GM19452 (cell line): ENCODE data around the gene USF1.
"Not testable (repeated sequence)": the region's sequence is repeated elsewhere in the genome, so short reads cannot be mapped to it uniquely, and the experiment has no call there.

Experiments
- ATAC-seq: cut with Tn5 transposase; IDR thresholded peaks from one replicate; pipeline ENCODE4 v1.9.1; 2021; ENCODE audit not compliant: unreplicated experiment

Gene USF1

GRCh38 chr1:161048949-161049722 is 3.4 kb upstream of the USF1 start:
- ATAC-seq, result no peak

- no peak for ATAC-seq
Observed at GRCh38 chr1:161047436-161048420, 2.0 kb upstream of the USF1 start.

- ATAC-seq, result peak; percentile 40
Observed at GRCh38 chr1:161046605-161047228, 940 bp upstream of the USF1 start.

- peak; percentile 36 for ATAC-seq
Observed at GRCh38 chr1:161044908-161045735, 655 bp downstream of the USF1 start.

GRCh38 chr1:161044535-161044907 is 1.3 kb downstream of the USF1 start:
- no peak for ATAC-seq

- ATAC-seq, result no peak
Observed at GRCh38 chr1:161039546-161039945, 6.2 kb downstream of the USF1 start.

- ATAC-seq, result no peak
Observed at GRCh38 chr1:161039154-161039545, 6.6 kb downstream of the USF1 start.

- peak; percentile 80 for ATAC-seq
Observed at GRCh38 chr1:161038523-161039153, 7.1 kb downstream of the USF1 start, which contains the start of gene TSTD1. TSS of gene TSTD1 (minus strand) at chr1:161038964. CDS start at chr1:161038889, 75 bp downstream.

GRCh38 chr1:161037661-161038522 is 7.9 kb downstream of the USF1 start:
- ATAC-seq, result no peak

- no peak for ATAC-seq
Observed at GRCh38 chr1:161033751-161034150, 12.0 kb downstream of the USF1 start.

GRCh38 chr1:161032409-161032808 is 13.4 kb downstream of the USF1 start:
- ATAC-seq, result no peak

- no peak for ATAC-seq
Observed at GRCh38 chr1:161031874-161032273, 13.9 kb downstream of the USF1 start.

GRCh38 chr1:161029466-161029865 is 16.3 kb downstream of the USF1 start:
- ATAC-seq, result not testable (repeated sequence)

- ATAC-seq, result not testable (repeated sequence)
Observed at GRCh38 chr1:161026954-161027353, 18.8 kb downstream of the USF1 start.

- not testable (repeated sequence) for ATAC-seq
Observed at GRCh38 chr1:161022432-161022831, 23.3 kb downstream of the USF1 start.

GRCh38 chr1:161021970-161022353 is 23.8 kb downstream of the USF1 start:
- ATAC-seq, result no peak

GRCh38 chr1:161021165-161021969 is 24.4 kb downstream of the USF1 start:
- ATAC-seq, result peak; percentile 82

GRCh38 chr1:161020509-161021164 is 25.1 kb downstream of the USF1 start, which contains the start of gene F11R:
TSS of gene F11R (minus strand) at chr1:161021152. CDS start at chr1:161021073, 79 bp downstream.
- peak; percentile 40 for ATAC-seq
